Colonic mucosa (tissue), 4 donors: Measurements from ENCODE around the gene OR51Q1. TPM values are rescaled to one million over a fixed set of nuclear protein-coding genes. Genes with fewer than 3 reads are reported as not detected.

Source experiments
- DNase-seq: peaks from one replicate; pipeline ENCODE4 v3.0.0-alpha.2; 2020
- H3K27ac ChIP-seq: fragments of 200-600 bp; one replicate; pipeline ENCODE4 v1.8.0; 2021
- H3K27me3 ChIP-seq: fragments of 200-600 bp; one replicate; pipeline ENCODE4 v1.8.0; 2021
- H3K36me3 ChIP-seq: fragments of 200-600 bp; one replicate; pipeline ENCODE4 v1.8.0; 2021
- H3K4me1 ChIP-seq: fragments of 200-600 bp; one replicate; pipeline ENCODE4 v1.8.0; 2021; ENCODE audit warnings: mild to moderate bottlenecking
- H3K4me3 ChIP-seq: fragments of 200-600 bp; one replicate; pipeline ENCODE4 v1.8.0; 2021
- H3K9ac ChIP-seq, 2 donors: one replicate each; pipeline ENCODE4 v1.7.0; 2013; ENCODE audit warnings: control low read depth in 2 of 2, low read depth in 2 of 2, low read length in 2 of 2
- H3K9me3 ChIP-seq: fragments of 200-600 bp; one replicate; pipeline ENCODE4 v1.8.0; 2021
- CTCF ChIP-seq: fragments of 200-600 bp; IDR thresholded peaks from one replicate; pipeline ENCODE4 v1.8.0; 2022; ENCODE audit warnings: antibody characterized with exemption, mild to moderate bottlenecking
- intact Hi-C: fragments of 100-400 bp; cut with DNase I; formaldehyde crosslinking; loops from one replicate; pipeline ENCODE4 v1.14.1; 2022
- total RNA-seq, 2 donors: library from RNA; stranded (reverse); fragmentation: NEBNext Ultra II Directional in 1 of 2; extraction: Animal tissue kit (Norgen Biotek cat#: 25700) in 1 of 2; gene quantifications; one replicate each; pipeline ENCODE4 v1.2.1, GENCODE V29; 2021
- donor health status: healthy.
- donor health status: DM: no; HTN: no; CAD: no.
- donor health status: DM: no; HTN: no; CAD: no.

OR51Q1 gene
- total RNA-seq, 2 donors from 2014 or later = not detected

- Histone ChIP-seq H3K36me3 (no peaks in the 10 kb centered on the region), H3K9me3 (no peaks in the 10 kb centered on the region), H3K9ac (no peak within 1 kb of the TSS), H3K27me3 (no peaks in the 10 kb centered on the region), H3K4me1 (no peaks in the 10 kb centered on the region), H3K27ac (no peak within 1 kb of the TSS), H3K4me3 (no peak within 1 kb of the TSS)
- intact Hi-C loops = no loop called here
- no peak for TF ChIP-seq CTCF
- no peak for DNase-seq
These were observed 19.5 kb downstream of the OR51Q1 start, which contains the start of gene OR51I1 for GRCh38 chr11:5441414-5441813. TSS of gene OR51I1 (minus strand) at chr11:5441514. CDS start at chr11:5441514, 0 bp downstream.

- intact Hi-C loops = no loop called here
- no peak overlapping the region for H3K27ac ChIP-seq
These were observed 22.0 kb downstream of the OR51Q1 start for GRCh38 chr11:5443835-5444393.

GRCh38 chr11:5449023-5449422 is 27.1 kb downstream of the OR51Q1 start, which contains the start of gene OR51I2:
TSS of gene OR51I2 (plus strand) at chr11:5449323. CDS start at chr11:5453489, 4,166 bp downstream.
- no peak for DNase-seq
- Histone ChIP-seq H3K9ac (no peak within 1 kb of the TSS), H3K4me1 (no peaks in the 10 kb centered on the region), H3K4me3 (no peak within 1 kb of the TSS), H3K36me3 (no peaks in the 10 kb centered on the region), H3K27me3 (no peaks in the 10 kb centered on the region), H3K27ac (no peak within 1 kb of the TSS), H3K9me3 (no peaks in the 10 kb centered on the region)
- intact Hi-C loops = no loop called here
- TF ChIP-seq CTCF = no peak

More at GRCh38 chr11:5443835-5444393, 22.0 kb downstream of the OR51Q1 start:
- H3K9me3 ChIP-seq = no peaks in the 10 kb centered on the region
- no peak for DNase-seq
- H3K27me3 ChIP-seq = no peaks in the 10 kb centered on the region
- no peaks in the 10 kb centered on the region for H3K36me3 ChIP-seq
- no peak overlapping the region for H3K4me3 ChIP-seq
- H3K9ac ChIP-seq = no peak overlapping the region
- no peaks in the 10 kb centered on the region for H3K4me1 ChIP-seq
- no peak for TF ChIP-seq CTCF

- Histone ChIP-seq H3K27ac (no peak overlapping the region), H3K4me1 (no peaks in the 10 kb centered on the region), H3K4me3 (no peak overlapping the region), H3K9me3 (no peaks in the 10 kb centered on the region), H3K27me3 (no peaks in the 10 kb centered on the region), H3K36me3 (no peaks in the 10 kb centered on the region), H3K9ac (no peak overlapping the region)
- intact Hi-C loops = no loop called here
- DNase-seq = no peak
- no peak for TF ChIP-seq CTCF
These were observed 27.5 kb downstream of the OR51Q1 start for GRCh38 chr11:5449432-5449831.

GRCh38 chr11:5460983-5461621 is 39.2 kb downstream of the OR51Q1 start:
- no peaks in the 10 kb centered on the region for H3K4me1 ChIP-seq
- no peak overlapping the region for H3K27ac ChIP-seq
- no peak for DNase-seq
- H3K36me3 ChIP-seq = no peaks in the 10 kb centered on the region
- no peak for TF ChIP-seq CTCF
- H3K4me3 ChIP-seq = no peak overlapping the region
- intact Hi-C loops = no loop called here
- no peaks in the 10 kb centered on the region for H3K9me3 ChIP-seq
- no peak overlapping the region for H3K9ac ChIP-seq
- H3K27me3 ChIP-seq = no peaks in the 10 kb centered on the region
